Peyer's patch (tissue), 4 donors: ENCODE results near the gene SLC39A11. TPM values are rescaled to one million over a fixed set of nuclear protein-coding genes. Genes with fewer than 3 reads are reported as not detected.
"Not testable (repeated sequence)": the region's sequence is repeated elsewhere in the genome, so short reads cannot be mapped to it uniquely, and the experiment has no call there.

ENCODE experiments used
- DNase-seq, 3 donors: peaks; one replicate each; pipeline ENCODE4 v3.0.0-alpha.2; 2017 to 2019
- H3K27ac ChIP-seq, 4 donors: fragments of 200-600 bp; sonication (generic); one replicate each; pipeline ENCODE4 v1.5.1; 2016 to 2019
- H3K27me3 ChIP-seq, 2 donors: fragments of 200-600 bp; sonication (generic); one replicate each; pipeline ENCODE4 v1.5.1; 2019
- H3K36me3 ChIP-seq, 3 donors: fragments of 200-600 bp; sonication (generic); one replicate each; pipeline ENCODE4 v1.5.1; 2016 to 2019
- H3K4me1 ChIP-seq, 4 donors: fragments of 200-600 bp; sonication (generic); one replicate each; pipeline ENCODE4 v1.5.1; 2016 to 2019
- H3K4me3 ChIP-seq, 4 donors: fragments of 200-600 bp; sonication (generic); 1 replicate in 3 of 4; 2 replicates in 1 of 4; pipeline ENCODE4 v1.5.1; 2016 to 2019; ENCODE audit warnings: mild to moderate bottlenecking in 1 of 4
- H3K9me3 ChIP-seq, 4 donors: fragments of 200-600 bp; sonication (generic); one replicate each; pipeline ENCODE4 v1.5.1; 2016 to 2019; ENCODE audit warnings: mild to moderate bottlenecking in 1 of 4
- CTCF ChIP-seq, 6 experiments: fragments of 450-650 bp in 4 of 6; fragments of 200-600 bp in 2 of 6; sonication (generic) in 1 of 6; IDR thresholded peaks; one replicate each; pipeline ENCODE4 v1.5.1; 2017 to 2019; ENCODE audit warnings: antibody characterized with exemption in 6 of 6, mild to moderate bottlenecking in 3 of 6, moderate library complexity in 1 of 6
- POLR2A ChIP-seq, 2 donors: fragments of 450-650 bp; IDR thresholded peaks; one replicate each; pipeline ENCODE4 v1.5.1; 2017; ENCODE audit warnings: antibody characterized with exemption in 2 of 2, mild to moderate bottlenecking in 2 of 2, moderate library complexity in 2 of 2
- total RNA-seq, 4 donors: library from RNA; depleted of rRNA; stranded (reverse); fragments of >200 nt; gene quantifications; one replicate each; pipeline ENCODE4 v1.1.0, GENCODE V29; 2016

SLC39A11 gene
- total RNA-seq, 4 donors from 2014 or later = 39.9 to 91.6 (median 45.7) TPM

- Histone ChIP-seq H3K27ac (peak overlapping the region in 3 of 4 donors; percentile 82 to 91 (median 90)), H3K4me1 (peaks cover 0 to 6% (median 2%) of the 10 kb centered on the region in 4 donors), H3K4me3 (peak overlapping the region in 2 of 4 donors; percentile 36 to 39), H3K9me3 (no peaks in the 10 kb centered on the region), H3K36me3 (no peaks in the 10 kb centered on the region), H3K27me3 (no peaks in the 10 kb centered on the region)
- TF ChIP-seq CTCF (IDR thresholded peaks at IDR 0.05) (no peak), POLR2A (IDR thresholded peaks at IDR 0.05) (no peak)
- no peak for DNase-seq
Measured at GRCh38 chr17:72639711-72640110, 452.8 kb downstream of the SLC39A11 start.

DNA sequence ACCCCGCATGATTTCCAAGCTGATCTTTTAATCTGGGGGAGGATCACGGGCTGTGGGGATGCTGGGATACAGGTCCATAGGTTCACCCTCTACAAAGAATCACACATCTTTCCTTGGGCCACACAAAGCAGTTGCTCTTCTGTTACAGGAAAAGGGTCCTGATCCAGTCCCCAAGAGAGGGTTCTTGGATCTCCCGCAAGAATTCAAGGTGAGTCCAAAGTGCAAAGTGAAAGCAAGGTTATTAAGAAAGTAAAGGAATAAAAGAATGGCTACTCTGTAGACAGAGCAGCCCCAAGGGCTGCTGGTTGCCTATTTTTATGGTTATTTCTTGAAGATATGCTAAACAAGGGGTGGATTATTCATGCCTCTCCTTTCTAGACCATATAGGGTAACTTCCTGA is 453.6 kb downstream of the SLC39A11 start:
- DNase-seq, H3K36me3 ChIP-seq, H3K9me3 ChIP-seq, H3K4me1 ChIP-seq, H3K27me3 ChIP-seq, H3K27ac ChIP-seq, H3K4me3 ChIP-seq: not testable (repeated sequence)

- Histone ChIP-seq H3K27me3 (no peaks in the 10 kb centered on the region), H3K27ac (peak overlapping the region in 2 of 4 donors; percentile 20 to 59)
- no peak for DNase-seq
Measured at GRCh38 chr17:72635034-72635635, 457.4 kb downstream of the SLC39A11 start.

GRCh38 chr17:72634621-72635020 is 457.9 kb downstream of the SLC39A11 start:
- Histone ChIP-seq H3K4me3 (no peak overlapping the region), H3K9me3 (no peaks in the 10 kb centered on the region), H3K36me3 (no peaks in the 10 kb centered on the region), H3K27ac (peak overlapping the region in 3 of 4 donors; percentile 6 to 59 (median 20)), H3K4me1 (peaks cover 0 to 16% (median 4%) of the 10 kb centered on the region in 4 donors), H3K27me3 (no peaks in the 10 kb centered on the region)
- DNase-seq = peak in 2 of 3 donors; percentile 54 to 64
- no peak for TF ChIP-seq CTCF (IDR thresholded peaks at IDR 0.05)
- no peak for TF ChIP-seq POLR2A (IDR thresholded peaks at IDR 0.05)

More at GRCh38 chr17:72635034-72635635, 457.4 kb downstream of the SLC39A11 start:
- no peaks in the 10 kb centered on the region for H3K36me3 ChIP-seq
- TF ChIP-seq CTCF (IDR thresholded peaks at IDR 0.05) (no peak), POLR2A (IDR thresholded peaks at IDR 0.05) (no peak)
- no peak overlapping the region for H3K4me3 ChIP-seq
- no peaks in the 10 kb centered on the region for H3K9me3 ChIP-seq
- H3K4me1 ChIP-seq = peaks cover 0 to 16% (median 4%) of the 10 kb centered on the region in 4 donors

- DNase-seq = peak in 2 of 3 donors; percentile 93 to 94
- Histone ChIP-seq H3K4me3 (no peak overlapping the region), H3K36me3 (no peaks in the 10 kb centered on the region), H3K4me1 (peaks cover 0 to 16% (median 4%) of the 10 kb centered on the region in 4 donors), H3K9me3 (no peaks in the 10 kb centered on the region), H3K27me3 (no peaks in the 10 kb centered on the region), H3K27ac (peak overlapping the region in 3 of 4 donors; percentile 62 to 86 (median 80))
- TF ChIP-seq CTCF (IDR thresholded peaks at IDR 0.05) (peak in 3 of 6 experiments; percentile 31 to 37 (median 31)), POLR2A (IDR thresholded peaks at IDR 0.05) (peak; percentile 45 to 68)
Measured at GRCh38 chr17:72631949-72632684, 460.4 kb downstream of the SLC39A11 start.

DNA sequence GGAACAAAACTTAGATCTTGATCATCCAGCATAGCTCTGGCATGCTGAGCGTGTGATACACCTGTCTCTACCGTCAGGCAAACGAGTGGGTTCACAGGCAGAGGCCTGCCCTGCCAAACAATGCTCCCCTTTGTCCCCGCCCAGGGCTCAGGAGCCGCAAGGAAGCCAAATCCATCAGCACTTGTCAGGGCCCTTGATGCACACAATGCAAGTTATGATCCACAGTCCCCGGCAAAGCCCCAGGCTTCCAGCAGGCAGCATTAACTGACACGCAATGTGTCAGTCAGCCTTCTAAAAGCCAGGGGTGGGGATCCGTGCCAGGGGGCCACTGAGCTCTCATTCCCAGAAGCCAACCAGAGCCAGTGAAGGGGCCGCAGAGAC is 460.9 kb downstream of the SLC39A11 start:
- Histone ChIP-seq H3K27ac (peak overlapping the region in 3 of 4 donors; percentile 62 to 86 (median 80)), H3K27me3 (no peaks in the 10 kb centered on the region), H3K36me3 (no peaks in the 10 kb centered on the region), H3K9me3 (no peaks in the 10 kb centered on the region), H3K4me1 (peaks cover 0 to 16% (median 4%) of the 10 kb centered on the region in 4 donors), H3K4me3 (no peak overlapping the region)
- TF ChIP-seq POLR2A (IDR thresholded peaks at IDR 0.05) = no peak
- TF ChIP-seq CTCF (IDR thresholded peaks at IDR 0.05) = no peak
- no peak for DNase-seq
